HepG2 (cell line): Measurements from ENCODE around the gene CHST14. TPM values are rescaled to one million over a fixed set of nuclear protein-coding genes. Genes with fewer than 3 reads are reported as not detected.

Experiments
- ATM ChIP-seq: fragments of 450-650 bp; IDR thresholded peaks from 2 replicates; pipeline ENCODE4 v1.7.1; 2017; ENCODE audit warnings: mild to moderate bottlenecking, borderline replicate concordance
- CCDC6 ChIP-seq: sonication (generic); formaldehyde crosslinking; IDR thresholded peaks from 2 replicates; pipeline ENCODE4 v1.8.1; 2022; ENCODE audit warnings: mild to moderate bottlenecking, missing genetic modification reagents, moderate library complexity
- FOSL2 ChIP-seq: sonication (generic); formaldehyde crosslinking; IDR thresholded peaks from 2 replicates; pipeline ENCODE4 v1.4.0; 2020; ENCODE audit warnings: missing genetic modification reagents
- GABPB1 ChIP-seq: IDR thresholded peaks from 2 replicates; pipeline ENCODE4 v1.6.1; 2016; ENCODE audit warnings: mild to moderate bottlenecking, missing genetic modification reagents, moderate library complexity, missing compliant biosample characterization
- HNRNPLL ChIP-seq: fragments of 200-400 bp; formaldehyde crosslinking; IDR thresholded peaks from 2 replicates; pipeline ENCODE4 v1.6.1; 2017; ENCODE audit warnings: mild to moderate bottlenecking, low read depth, low read length; ENCODE audit not compliant: poor library complexity, severe bottlenecking
- ISX ChIP-seq: sonication (generic); formaldehyde crosslinking; conservative IDR thresholded peaks from 2 replicates; pipeline ENCODE4 v1.5.0; 2020; ENCODE audit warnings: missing genetic modification reagents
- NFE2L2 ChIP-seq: fragments of 150-350 bp; IDR thresholded peaks from 2 replicates; pipeline ENCODE4 v1.6.1; 2014; ENCODE audit warnings: low read length
- PAF1 ChIP-seq: IDR thresholded peaks from 2 replicates; pipeline ENCODE4 v1.6.1; 2016; ENCODE audit warnings: missing genetic modification reagents, missing compliant biosample characterization
- RFXANK ChIP-seq: IDR thresholded peaks from 2 replicates; pipeline ENCODE4 v1.6.1; 2016
- SIX4 ChIP-seq: sonication (generic); formaldehyde crosslinking; IDR thresholded peaks from 2 replicates; pipeline ENCODE4 v1.4.0; 2020; ENCODE audit warnings: missing genetic modification reagents
- SMAD9 ChIP-seq: sonication (generic); formaldehyde crosslinking; IDR thresholded peaks from 2 replicates; pipeline ENCODE4 v1.5.1; 2020; ENCODE audit warnings: mild to moderate bottlenecking, missing genetic modification reagents
- SNAI1 ChIP-seq: sonication (generic); formaldehyde crosslinking; IDR thresholded peaks from 2 replicates; pipeline ENCODE4 v1.5.0; 2020; ENCODE audit warnings: mild to moderate bottlenecking, missing genetic modification reagents, borderline replicate concordance
- TGIF2 ChIP-seq: IDR thresholded peaks from 2 replicates; pipeline ENCODE4 v1.6.1; 2016; ENCODE audit warnings: control low read depth, missing compliant biosample characterization
- TP53 ChIP-seq: sonication (generic); formaldehyde crosslinking; conservative IDR thresholded peaks from 2 replicates; pipeline ENCODE4 v1.4.0; 2020; ENCODE audit warnings: missing genetic modification reagents
- ZMYM3 ChIP-seq: sonication (generic); formaldehyde crosslinking; IDR thresholded peaks from 2 replicates; pipeline ENCODE4 v1.5.1; 2020; ENCODE audit warnings: mild to moderate bottlenecking, missing genetic modification reagents
- ZNF274 ChIP-seq: sonication (generic); formaldehyde crosslinking; IDR thresholded peaks from 2 replicates; pipeline ENCODE4 v1.5.1; 2020; ENCODE audit warnings: mild to moderate bottlenecking, missing genetic modification reagents
- ZNF343 ChIP-seq: sonication (generic); formaldehyde crosslinking; IDR thresholded peaks from 2 replicates; pipeline ENCODE4 v1.4.0; 2020; ENCODE audit warnings: mild to moderate bottlenecking, missing genetic modification reagents
- ZNF549 ChIP-seq: sonication (generic); formaldehyde crosslinking; IDR thresholded peaks from 2 replicates; pipeline ENCODE4 v1.5.0; 2020; ENCODE audit warnings: missing genetic modification reagents
- ZNF674 ChIP-seq: sonication (generic); formaldehyde crosslinking; IDR thresholded peaks from 2 replicates; pipeline ENCODE4 v1.5.0; 2020; ENCODE audit warnings: low read depth, mild to moderate bottlenecking, missing genetic modification reagents
- ZNF720 ChIP-seq: sonication (generic); formaldehyde crosslinking; IDR thresholded peaks from 2 replicates; pipeline ENCODE4 v1.4.0; 2020; ENCODE audit warnings: missing genetic modification reagents
- ZNF75D ChIP-seq: sonication (generic); formaldehyde crosslinking; IDR thresholded peaks from 2 replicates; pipeline ENCODE4 v1.8.1; 2023; ENCODE audit warnings: missing genetic modification reagents, mild to moderate bottlenecking, borderline replicate concordance
- polyA plus RNA-seq, 8 experiments: library from polyadenylated mRNA; depleted of rRNA in 3 of 8; stranded (reverse) in 7 of 8; unstranded in 1 of 8; fragments of >200 nt; fragmentation: Illumina TruSeq in 4 of 8; extraction: Trizol in 4 of 8; gene quantifications; 2 replicates each; pipeline versions ENCODE4 v1.2.1 to v1.2.3, GENCODE V29; 2011 to 2016; ENCODE audit warnings: low read depth in 4 of 8, missing spikeins in 1 of 8, mixed read lengths in 1 of 8; ENCODE audit not compliant: insufficient read depth in 1 of 8
- total RNA-seq, 5 experiments: library from RNA; depleted of rRNA; stranded (reverse); fragments of >200 nt; fragmentation: Illumina TruSeq; extraction: Trizol; gene quantifications; 2 replicates each; pipeline ENCODE4 v1.2.3, GENCODE V29; 2016; ENCODE audit warnings: low read depth in 1 of 5
- TF ChIP-seq, protein P1 (sequence below): sonication (generic); formaldehyde crosslinking; IDR thresholded peaks from 2 replicates; pipeline ENCODE4 v1.4.0; 2020; ENCODE audit warnings: missing genetic modification reagents, borderline replicate concordance
- TF ChIP-seq, protein P2 (sequence below): IDR thresholded peaks from 2 replicates; pipeline ENCODE4 v1.6.1; 2016; ENCODE audit warnings: missing compliant biosample characterization, missing genetic modification reagents, borderline replicate concordance
- TF ChIP-seq, protein P3 (sequence below), 2 experiments: sonication (generic) in 1 of 2; formaldehyde crosslinking in 1 of 2; IDR thresholded peaks; 2 replicates each; pipeline versions ENCODE4 v1.4.0 to v1.6.1; 2018 to 2020; ENCODE audit warnings: missing genetic modification reagents in 2 of 2, borderline replicate concordance in 1 of 2, low read depth in 1 of 2, mild to moderate bottlenecking in 1 of 2, missing biosample characterization in 1 of 2
- TF ChIP-seq, protein P4 (sequence below): sonication (generic); formaldehyde crosslinking; IDR thresholded peaks from 2 replicates; pipeline ENCODE4 v1.8.0; 2022; ENCODE audit warnings: mild to moderate bottlenecking, missing genetic modification reagents, borderline replicate concordance

Gene CHST14
- total and polyA plus RNA-seq, 2 of the 13 experiments (the other 11 are each of a cell fraction or from before 2014, with no cell fraction given): 8.9 to 12.4 TPM

DNA sequence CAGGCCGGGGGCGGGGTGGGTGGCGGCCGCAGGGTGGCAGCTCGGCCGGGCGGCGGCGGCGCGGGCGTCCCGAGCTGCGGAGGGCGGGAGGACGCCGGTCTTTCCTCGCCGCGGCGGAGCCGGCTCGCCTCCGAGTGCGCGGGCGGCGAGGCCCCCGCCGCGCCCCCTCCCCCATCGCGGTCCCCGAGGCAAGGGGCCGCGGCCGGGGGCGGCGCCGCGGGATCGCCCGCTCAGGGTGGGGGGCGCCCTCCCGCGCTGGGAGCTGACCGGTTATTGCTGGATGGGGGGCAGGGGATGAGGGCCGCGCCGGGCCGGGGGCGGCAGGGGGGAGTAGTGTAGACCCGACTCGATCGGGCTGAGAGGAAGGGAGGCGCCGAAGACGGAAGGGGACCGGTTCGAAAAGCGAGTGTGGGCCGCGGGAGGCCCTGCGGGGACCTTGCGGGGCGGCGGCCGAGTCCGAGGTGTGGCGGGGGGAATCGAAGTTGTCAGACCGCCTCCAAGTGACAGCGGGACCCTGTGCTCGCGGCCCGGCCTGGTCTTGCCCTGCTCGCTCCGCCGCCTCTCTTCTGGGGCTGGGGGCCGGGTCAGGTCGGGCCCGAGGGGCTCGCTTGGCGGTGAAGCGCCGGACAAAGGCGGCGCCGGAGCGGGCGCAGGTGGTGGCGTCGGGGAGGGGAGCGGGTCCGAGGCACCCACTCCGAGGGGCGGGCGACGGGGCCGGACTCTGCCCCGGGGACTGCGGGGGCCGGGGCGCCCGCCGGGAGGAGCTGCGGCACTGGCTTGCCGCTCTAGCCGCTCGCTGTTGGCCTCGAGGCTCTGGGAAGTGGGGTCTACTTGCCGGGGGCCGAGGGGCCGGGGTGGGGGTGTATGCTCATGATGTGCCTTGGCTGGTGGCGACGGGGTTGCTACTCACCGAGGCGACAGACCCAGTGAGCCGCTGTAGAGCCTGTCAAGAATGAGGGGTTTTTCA, 28.9 kb upstream of the CHST14 start (continued):
- TF ChIP-seq, protein P1, sequence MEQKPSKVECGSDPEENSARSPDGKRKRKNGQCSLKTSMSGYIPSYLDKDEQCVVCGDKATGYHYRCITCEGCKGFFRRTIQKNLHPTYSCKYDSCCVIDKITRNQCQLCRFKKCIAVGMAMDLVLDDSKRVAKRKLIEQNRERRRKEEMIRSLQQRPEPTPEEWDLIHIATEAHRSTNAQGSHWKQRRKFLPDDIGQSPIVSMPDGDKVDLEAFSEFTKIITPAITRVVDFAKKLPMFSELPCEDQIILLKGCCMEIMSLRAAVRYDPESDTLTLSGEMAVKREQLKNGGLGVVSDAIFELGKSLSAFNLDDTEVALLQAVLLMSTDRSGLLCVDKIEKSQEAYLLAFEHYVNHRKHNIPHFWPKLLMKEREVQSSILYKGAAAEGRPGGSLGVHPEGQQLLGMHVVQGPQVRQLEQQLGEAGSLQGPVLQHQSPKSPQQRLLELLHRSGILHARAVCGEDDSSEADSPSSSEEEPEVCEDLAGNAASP (CRISPR knock-in tag): no peak
- TF ChIP-seq ATM (no peak), HNRNPLL (peak; percentile 55), TGIF2 (CRISPR knock-in tag) (peak; percentile 25; the same call in 1 of the 2 replicates), SIX4 (CRISPR knock-in tag) (no peak), ZMYM3 (CRISPR knock-in tag) (no peak), ZNF674 (CRISPR knock-in tag) (no peak), SNAI1 (CRISPR knock-in tag) (no peak), PAF1 (CRISPR knock-in tag) (no peak), CCDC6 (CRISPR knock-in tag) (no peak), ZNF343 (CRISPR knock-in tag) (no peak), ZNF274 (CRISPR knock-in tag) (no peak), FOSL2 (CRISPR knock-in tag) (no peak), RFXANK (CRISPR knock-in tag) (no peak), ZNF549 (CRISPR knock-in tag) (no peak), ISX (CRISPR knock-in tag) (no peak), ZNF720 (CRISPR knock-in tag) (no peak), TP53 (CRISPR knock-in tag) (no peak), GABPB1 (CRISPR knock-in tag) (peak; percentile 49; the same call in 1 of the 2 replicates), SMAD9 (CRISPR knock-in tag) (no peak), ZNF75D (CRISPR knock-in tag) (no peak), NFE2L2 (no peak)
- TF ChIP-seq, protein P2, sequence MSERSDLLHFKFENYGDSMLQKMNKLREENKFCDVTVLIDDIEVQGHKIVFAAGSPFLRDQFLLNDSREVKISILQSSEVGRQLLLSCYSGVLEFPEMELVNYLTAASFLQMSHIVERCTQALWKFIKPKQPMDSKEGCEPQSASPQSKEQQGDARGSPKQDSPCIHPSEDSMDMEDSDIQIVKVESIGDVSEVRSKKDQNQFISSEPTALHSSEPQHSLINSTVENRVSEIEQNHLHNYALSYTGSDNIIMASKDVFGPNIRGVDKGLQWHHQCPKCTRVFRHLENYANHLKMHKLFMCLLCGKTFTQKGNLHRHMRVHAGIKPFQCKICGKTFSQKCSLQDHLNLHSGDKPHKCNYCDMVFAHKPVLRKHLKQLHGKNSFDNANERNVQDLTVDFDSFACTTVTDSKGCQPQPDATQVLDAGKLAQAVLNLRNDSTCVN (CRISPR knock-in tag): no peak
- TF ChIP-seq, protein P3, sequence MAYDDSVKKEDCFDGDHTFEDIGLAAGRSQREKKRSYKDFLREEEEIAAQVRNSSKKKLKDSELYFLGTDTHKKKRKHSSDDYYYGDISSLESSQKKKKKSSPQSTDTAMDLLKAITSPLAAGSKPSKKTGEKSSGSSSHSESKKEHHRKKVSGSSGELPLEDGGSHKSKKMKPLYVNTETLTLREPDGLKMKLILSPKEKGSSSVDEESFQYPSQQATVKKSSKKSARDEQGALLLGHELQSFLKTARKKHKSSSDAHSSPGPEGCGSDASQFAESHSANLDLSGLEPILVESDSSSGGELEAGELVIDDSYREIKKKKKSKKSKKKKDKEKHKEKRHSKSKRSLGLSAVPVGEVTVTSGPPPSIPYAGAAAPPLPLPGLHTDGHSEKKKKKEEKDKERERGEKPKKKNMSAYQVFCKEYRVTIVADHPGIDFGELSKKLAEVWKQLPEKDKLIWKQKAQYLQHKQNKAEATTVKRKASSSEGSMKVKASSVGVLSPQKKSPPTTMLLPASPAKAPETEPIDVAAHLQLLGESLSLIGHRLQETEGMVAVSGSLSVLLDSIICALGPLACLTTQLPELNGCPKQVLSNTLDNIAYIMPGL (CRISPR knock-in tag; IDR thresholded peaks at IDR 0.05; ENCODE audit: borderline replicate concordance in 1 of 2, low read depth in 1 of 2): peak in 1 of 2 experiments; percentile 62; a peak in 3 of 4 replicates
- TF ChIP-seq, protein P4, sequence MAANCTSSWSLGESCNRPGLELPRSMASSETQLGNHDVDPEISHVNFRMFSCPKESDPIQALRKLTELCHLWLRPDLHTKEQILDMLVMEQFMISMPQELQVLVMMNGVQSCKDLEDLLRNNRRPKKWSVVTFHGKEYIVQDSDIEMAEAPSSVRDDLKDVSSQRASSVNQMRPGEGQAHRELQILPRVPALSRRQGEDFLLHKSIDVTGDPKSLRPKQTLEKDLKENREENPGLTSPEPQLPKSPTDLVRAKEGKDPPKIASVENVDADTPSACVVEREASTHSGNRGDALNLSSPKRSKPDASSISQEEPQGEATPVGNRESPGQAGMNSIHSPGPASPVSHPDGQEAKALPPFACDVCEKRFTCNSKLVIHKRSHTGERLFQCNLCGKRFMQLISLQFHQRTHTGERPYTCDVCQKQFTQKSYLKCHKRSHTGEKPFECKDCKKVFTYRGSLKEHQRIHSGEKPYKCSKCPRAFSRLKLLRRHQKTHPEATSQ: no peak
